Neuronal stem cell (in vitro differentiated cells): ENCODE data around the gene DBNDD1.
"Not testable (repeated sequence)": the region's sequence is repeated elsewhere in the genome, so short reads cannot be mapped to it uniquely, and the experiment has no call there.

Experiments used
- DNase-seq: peaks from one replicate; pipeline ENCODE4 v3.0.0-alpha.2; 2013; ENCODE audit warnings: low spot score
- H2AFZ ChIP-seq: one replicate; pipeline ENCODE4 v1.6.1; 2013; ENCODE audit warnings: mild to moderate bottlenecking, low read length, inconsistent platforms
- H2AK5ac ChIP-seq: 2 replicates; pipeline ENCODE4 v1.6.1; 2013; ENCODE audit warnings: low read depth, mild to moderate bottlenecking, inconsistent platforms, low read length, moderate library complexity, mixed read lengths
- H2BK120ac ChIP-seq: 2 replicates; pipeline ENCODE4 v1.6.1; 2013; ENCODE audit warnings: low read depth, mild to moderate bottlenecking, inconsistent platforms, low read length, moderate library complexity, mixed read lengths
- H2BK12ac ChIP-seq: one replicate; pipeline ENCODE4 v1.6.1; 2013; ENCODE audit warnings: low read length, inconsistent platforms
- H2BK15ac ChIP-seq: 2 replicates; pipeline ENCODE4 v1.6.1; 2013; ENCODE audit warnings: mild to moderate bottlenecking, low read length, inconsistent platforms, mixed read lengths
- H2BK5ac ChIP-seq: one replicate; pipeline ENCODE4 v1.6.1; 2013; ENCODE audit warnings: inconsistent platforms, mild to moderate bottlenecking, low read length, moderate library complexity
- H3K14ac ChIP-seq: one replicate; pipeline ENCODE4 v1.6.1; 2013; ENCODE audit warnings: low read length, inconsistent platforms
- H3K18ac ChIP-seq: 2 replicates; pipeline ENCODE4 v1.6.1; 2013; ENCODE audit warnings: low read length, inconsistent platforms
- H3K23ac ChIP-seq: 2 replicates; pipeline ENCODE4 v1.6.1; 2013; ENCODE audit warnings: low read depth, mild to moderate bottlenecking, mixed read lengths, low read length, inconsistent platforms; ENCODE audit not compliant: poor library complexity
- H3K27ac ChIP-seq: replicated peaks from 3 replicates; pipeline ENCODE4 v1.5.1; 2013; ENCODE audit warnings: low read length, inconsistent platforms
- H3K27me3 ChIP-seq, 3 experiments: 2 replicates each; pipeline ENCODE4 v1.6.1; 2013; ENCODE audit warnings: low read length in 3 of 3, mild to moderate bottlenecking in 2 of 3, inconsistent platforms in 1 of 3, low read depth in 1 of 3, mixed read lengths in 1 of 3, moderate library complexity in 1 of 3; ENCODE audit not compliant: control insufficient read depth in 3 of 3, insufficient read depth in 3 of 3
- H3K36me3 ChIP-seq, 2 donors: replicated peaks in 1 of 2; 2 replicates each; pipeline ENCODE4 v1.6.1; 2013; ENCODE audit warnings: low read length in 2 of 2; ENCODE audit not compliant: control insufficient read depth in 2 of 2, insufficient read depth in 2 of 2
- H3K4ac ChIP-seq: 2 replicates; pipeline ENCODE4 v1.6.1; 2013; ENCODE audit warnings: inconsistent platforms, mild to moderate bottlenecking, low read length, moderate library complexity
- H3K4me1 ChIP-seq, 2 donors: 1 replicate in 1 of 2; 2 replicates in 1 of 2; pipeline ENCODE4 v1.6.1; 2013; ENCODE audit warnings: low read length in 2 of 2, low read depth in 1 of 2; ENCODE audit not compliant: control insufficient read depth in 2 of 2, insufficient read depth in 1 of 2
- H3K4me2 ChIP-seq: one replicate; pipeline ENCODE4 v1.6.1; 2013; ENCODE audit warnings: mild to moderate bottlenecking, low read length, inconsistent platforms; ENCODE audit not compliant: insufficient read depth, poor library complexity, severe bottlenecking
- H3K4me3 ChIP-seq, 2 donors: 2 replicates each; pipeline ENCODE4 v1.5.1; 2013; ENCODE audit warnings: low read length in 2 of 2, mild to moderate bottlenecking in 2 of 2, inconsistent platforms in 1 of 2, moderate library complexity in 1 of 2
- H3K79me1 ChIP-seq: one replicate; pipeline ENCODE4 v1.6.1; 2013; ENCODE audit warnings: low read depth, mild to moderate bottlenecking, inconsistent platforms, low read length, moderate library complexity
- H3K9ac ChIP-seq: one replicate; pipeline ENCODE4 v1.6.1; 2013; ENCODE audit warnings: mild to moderate bottlenecking, low read depth, low read length, inconsistent platforms; ENCODE audit not compliant: poor library complexity
- H3K9me3 ChIP-seq, 2 donors: replicated peaks in 1 of 2; 2 replicates each; pipeline versions ENCODE3 to v1.6.1; 2013; ENCODE audit warnings: low read length in 2 of 2, mild to moderate bottlenecking in 2 of 2, inconsistent platforms in 1 of 2, low read depth in 1 of 2, mixed read lengths in 1 of 2, moderate library complexity in 1 of 2; ENCODE audit not compliant: control insufficient read depth in 2 of 2, insufficient read depth in 1 of 2
- H4K8ac ChIP-seq: one replicate; pipeline ENCODE4 v1.6.1; 2013; ENCODE audit warnings: low read depth, mild to moderate bottlenecking, inconsistent platforms, low read length, moderate library complexity
- H4K91ac ChIP-seq: one replicate; pipeline ENCODE4 v1.6.1; 2013; ENCODE audit warnings: low read length, low read depth, mild to moderate bottlenecking, inconsistent platforms; ENCODE audit not compliant: poor library complexity
- WGBS, 2 donors: extraction: QIAGEN DNeasy Blood & Tissue Kit; methylation state at CpG; one replicate each; pipeline ENCODE4 v1.1.7; 2013; ENCODE audit warnings: missing lambda C conversion rate in 2 of 2, mixed read lengths in 1 of 2; ENCODE audit not compliant: insufficient read length in 2 of 2, insufficient replicate concordance in 1 of 2; ENCODE audit errors: extremely low coverage in 2 of 2; 5-methylcytosine and 5-hydroxymethylcytosine counted together

Gene DBNDD1

DNA sequence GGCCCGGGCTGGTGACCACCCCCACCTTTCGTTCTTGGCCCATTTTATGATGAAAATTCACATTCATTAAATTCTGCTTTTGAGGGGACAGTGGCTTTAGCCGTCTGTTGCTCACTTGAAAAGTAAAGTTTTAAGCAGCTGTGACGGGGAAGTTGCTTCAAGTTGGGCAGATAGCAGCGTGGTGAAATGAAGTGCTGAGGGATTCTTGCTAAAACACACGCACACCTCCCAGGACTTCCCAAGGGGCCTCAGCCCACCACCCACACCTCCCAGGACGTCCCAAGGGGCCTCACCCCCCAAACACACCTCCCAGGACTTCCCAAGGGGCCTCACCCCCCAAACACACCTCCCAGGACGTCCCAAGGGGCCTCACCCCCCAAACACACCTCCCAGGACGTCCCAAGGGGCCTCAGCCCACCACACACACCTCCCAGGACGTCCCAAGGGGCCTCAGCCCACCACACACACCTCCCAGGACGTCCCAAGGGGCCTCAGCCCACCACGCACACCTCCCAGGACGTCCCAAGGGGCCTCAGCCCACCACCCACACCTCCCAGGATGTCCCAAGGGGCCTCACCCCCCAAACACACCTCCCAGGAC lies 11.5 kb downstream of the DBNDD1 start:
- not testable (repeated sequence) for H2AK5ac ChIP-seq, H3K4me3 ChIP-seq, H2BK120ac ChIP-seq, DNase-seq, H3K36me3 ChIP-seq, H3K4ac ChIP-seq, H3K23ac ChIP-seq, H3K4me1 ChIP-seq, H3K27me3 ChIP-seq, H3K9ac ChIP-seq, H2BK5ac ChIP-seq, H3K18ac ChIP-seq, H2AFZ ChIP-seq, H3K9me3 ChIP-seq, H4K8ac ChIP-seq, H4K91ac ChIP-seq, H3K4me2 ChIP-seq, H2BK12ac ChIP-seq, H3K27ac ChIP-seq, H3K14ac ChIP-seq, H2BK15ac ChIP-seq
- no CpG with 5 or more reads among the region's 13 CpGs for whole genome bisulfite sequencing, 2 donors
- peaks cover 12% of the 10 kb centered on the region for H3K79me1 ChIP-seq

DNA sequence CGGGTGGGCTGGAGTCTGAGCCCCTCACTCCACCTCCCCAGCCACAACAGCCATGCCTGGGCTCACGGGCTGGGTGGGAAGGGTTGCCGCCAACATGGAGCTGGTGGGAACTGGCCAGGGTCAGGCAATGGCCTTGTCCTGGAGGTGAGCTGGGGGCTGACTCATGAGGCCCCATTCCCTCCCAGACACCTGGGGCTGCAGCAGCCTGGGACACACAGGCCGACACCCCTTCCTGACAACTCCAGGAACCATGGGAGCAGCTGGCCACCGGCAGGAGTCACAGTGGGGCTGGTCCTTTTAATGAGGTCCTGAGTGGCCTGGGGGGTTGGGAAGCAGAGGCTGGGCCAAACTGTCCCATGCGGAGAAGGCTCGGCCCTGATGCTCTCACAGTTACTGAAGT lies 12.2 kb downstream of the DBNDD1 start:
- Histone ChIP-seq H3K23ac (peak overlapping the region; percentile 55), H3K14ac (no peak overlapping the region), H2BK15ac (no peak overlapping the region), H4K91ac (no peak overlapping the region), H3K4me3 (peak overlapping the region in 1 of 2 donors; percentile 18), H4K8ac (no peak overlapping the region), H2AK5ac (no peak overlapping the region), H3K4ac (no peak overlapping the region), H2AFZ (no peak overlapping the region), H3K4me2 (no peak overlapping the region), H3K79me1 (peaks cover 11% of the 10 kb centered on the region), H3K9me3 (no peaks in the 10 kb centered on the region), H2BK5ac (peak overlapping the region; percentile 84), H3K18ac (peak overlapping the region; percentile 38), H3K27ac (no peak overlapping the region), H2BK12ac (no peak overlapping the region), H3K9ac (peak overlapping the region; percentile 12), H3K36me3 (no peaks in the 10 kb centered on the region), H3K27me3 (peaks cover 0 to 3% (median 0%) of the 10 kb centered on the region in 3 experiments), H3K4me1 (peaks cover 3 to 7% of the 10 kb centered on the region in 2 donors), H2BK120ac (no peak overlapping the region)
- no peak for DNase-seq
- WGBS, 2 donors: no CpG with 5 or more reads among the region's 7 CpGs

- no peak overlapping the region for H4K8ac ChIP-seq
- H2BK15ac ChIP-seq: no peak overlapping the region
- H2BK5ac ChIP-seq: peak overlapping the region; percentile 24
- peaks cover 6% of the 10 kb centered on the region for H3K79me1 ChIP-seq
- peaks cover 1 to 3% of the 10 kb centered on the region in 2 donors for H3K4me1 ChIP-seq
- H2BK12ac ChIP-seq: no peak overlapping the region
- H3K36me3 ChIP-seq: no peaks in the 10 kb centered on the region
- no peak overlapping the region for H4K91ac ChIP-seq
- peak overlapping the region; percentile 64 for H3K18ac ChIP-seq
- no peak overlapping the region for H2BK120ac ChIP-seq
- no peak overlapping the region for H3K23ac ChIP-seq
- H3K27me3 ChIP-seq: no peaks in the 10 kb centered on the region
- no CpG with 5 or more reads among the region's 37 CpGs for WGBS, 2 donors
- DNase-seq: no peak
- H2AFZ ChIP-seq: no peak overlapping the region
- no peaks in the 10 kb centered on the region for H3K9me3 ChIP-seq
- H2AK5ac ChIP-seq: no peak overlapping the region
- no peak overlapping the region for H3K4me3 ChIP-seq
- no peak overlapping the region for H3K9ac ChIP-seq
- H3K14ac ChIP-seq: no peak overlapping the region
- no peak overlapping the region for H3K4ac ChIP-seq
- H3K27ac ChIP-seq: no peak overlapping the region
- H3K4me2 ChIP-seq: no peak overlapping the region
Measured at GRCh38 chr16:90005956-90006663, 13.1 kb downstream of the DBNDD1 start.

DNA sequence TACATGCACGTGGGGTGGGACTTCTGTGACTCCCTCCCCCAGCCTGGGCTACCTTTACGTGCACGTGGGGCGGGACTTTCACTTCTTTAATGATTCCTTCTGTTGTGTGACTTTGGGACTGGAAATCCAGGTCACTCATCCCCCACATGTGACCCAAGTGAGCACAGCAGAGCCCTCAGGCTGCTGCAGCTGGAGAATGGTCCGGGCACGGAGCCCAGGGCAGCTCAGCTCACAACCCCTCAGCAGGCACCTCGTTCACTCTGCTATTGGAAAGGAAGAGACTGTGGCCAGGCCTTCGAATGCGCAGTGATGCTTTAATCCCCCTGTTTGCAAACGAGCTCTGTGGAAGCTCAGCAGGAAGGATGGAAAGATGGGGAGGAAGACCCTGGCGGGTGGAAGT lies 14.7 kb downstream of the DBNDD1 start:
- Histone ChIP-seq H2BK12ac (no peak overlapping the region), H3K9ac (no peak overlapping the region), H2BK5ac (no peak overlapping the region), H3K14ac (no peak overlapping the region), H4K8ac (no peak overlapping the region), H3K4me1 (peaks cover 0 to 3% of the 10 kb centered on the region in 2 donors), H3K27me3 (no peaks in the 10 kb centered on the region), H3K4ac (no peak overlapping the region), H3K36me3 (peaks cover 0 to 4% of the 10 kb centered on the region in 2 donors), H4K91ac (no peak overlapping the region), H2AK5ac (no peak overlapping the region), H3K79me1 (peaks cover 4% of the 10 kb centered on the region), H2BK15ac (no peak overlapping the region), H3K23ac (peak overlapping the region; percentile 85), H3K9me3 (no peaks in the 10 kb centered on the region), H3K27ac (no peak overlapping the region), H3K18ac (no peak overlapping the region), H2BK120ac (no peak overlapping the region), H2AFZ (no peak overlapping the region), H3K4me2 (no peak overlapping the region), H3K4me3 (no peak overlapping the region)
- DNase-seq: no peak
- WGBS, 2 donors: no CpG with 5 or more reads among the region's 11 CpGs
